HL-60 (cell line): ENCODE data around the gene NEU3.

Experiments
- CTCF ChIP-seq: IDR thresholded peaks from one replicate; pipeline ENCODE4 v1.5.1; 2011; ENCODE audit warnings: low read length, control low read depth, inconsistent platforms; ENCODE audit not compliant: insufficient read depth
- GABPA ChIP-seq: IDR thresholded peaks from 2 replicates; pipeline ENCODE4 v1.6.1; 2012; ENCODE audit warnings: low read depth
- POLR2AphosphoS5 ChIP-seq: IDR thresholded peaks from 2 replicates; pipeline ENCODE4 v1.6.1; 2012; ENCODE audit warnings: low read depth
- REST ChIP-seq: IDR thresholded peaks from 2 replicates; pipeline ENCODE4 v1.6.1; 2012; ENCODE audit warnings: low read depth; ENCODE audit not compliant: insufficient replicate concordance
- SPI1 ChIP-seq: IDR thresholded peaks from 2 replicates; pipeline ENCODE4 v1.6.1; 2012; ENCODE audit warnings: low read depth, mild to moderate bottlenecking, borderline replicate concordance

GRCh38 chr11:75031224-75031753 is 42.6 kb downstream of the NEU3 start:
- TF ChIP-seq CTCF, result no peak
- no peak for TF ChIP-seq REST
- no peak for TF ChIP-seq POLR2AphosphoS5
- TF ChIP-seq GABPA, result no peak
- no peak for TF ChIP-seq SPI1
